AG04449 (cell line): ENCODE measurements around the gene VWC2L.

ENCODE experiments used
- CTCF ChIA-PET: fragments of 350-600 bp; formaldehyde crosslinking; extraction: SDS; loops from one replicate; lab custom pipeline; 2021; ENCODE audit warnings: antibody characterized with exemption; lab: Yijun Ruan, JAX
- POLR2A ChIA-PET: fragments of 400-600, 350-600 bp; formaldehyde crosslinking; extraction: SDS; loops from one replicate; lab custom pipeline; 2020; ENCODE audit warnings: antibody characterized with exemption, inconsistent platforms; lab: Yijun Ruan, JAX
- DNase-seq: peaks from one replicate; pipeline ENCODE4 v3.0.0-alpha.2; 2010; ENCODE audit warnings: low read depth, low spot score
- H3K4me3 ChIP-seq: 2 replicates; pipeline ENCODE4 v1.5.1; 2011; ENCODE audit warnings: low read depth, mild to moderate bottlenecking, control low read depth, low read length
- TF ChIP-seq, protein P1 (sequence below): IDR thresholded peaks from one replicate; pipeline ENCODE4 v1.5.1; 2011; ENCODE audit warnings: mild to moderate bottlenecking, moderate library complexity, low read length, control low read depth, inconsistent platforms; ENCODE audit not compliant: insufficient read depth; ENCODE audit errors: missing control alignments

Gene VWC2L

DNA sequence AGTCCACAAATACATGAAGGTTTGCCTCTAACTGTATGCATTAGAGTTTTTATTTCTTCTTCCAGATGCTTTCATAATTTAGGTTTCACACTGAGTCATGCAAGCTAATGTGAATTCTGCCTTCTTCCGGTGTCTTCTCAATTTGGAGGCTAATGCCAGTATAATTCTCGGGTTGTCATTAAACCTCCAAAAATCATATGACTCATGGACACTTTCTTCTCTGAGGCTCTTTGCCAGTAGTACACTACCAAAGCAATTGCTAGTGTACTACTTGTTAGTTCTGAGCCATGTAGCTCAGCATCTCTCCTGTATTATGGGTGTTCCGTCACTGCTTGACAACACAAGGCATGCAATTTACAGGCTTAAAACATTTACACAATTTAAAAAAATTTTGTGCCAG is 137.1 kb downstream of the VWC2L start:
- TF ChIP-seq, protein P1, sequence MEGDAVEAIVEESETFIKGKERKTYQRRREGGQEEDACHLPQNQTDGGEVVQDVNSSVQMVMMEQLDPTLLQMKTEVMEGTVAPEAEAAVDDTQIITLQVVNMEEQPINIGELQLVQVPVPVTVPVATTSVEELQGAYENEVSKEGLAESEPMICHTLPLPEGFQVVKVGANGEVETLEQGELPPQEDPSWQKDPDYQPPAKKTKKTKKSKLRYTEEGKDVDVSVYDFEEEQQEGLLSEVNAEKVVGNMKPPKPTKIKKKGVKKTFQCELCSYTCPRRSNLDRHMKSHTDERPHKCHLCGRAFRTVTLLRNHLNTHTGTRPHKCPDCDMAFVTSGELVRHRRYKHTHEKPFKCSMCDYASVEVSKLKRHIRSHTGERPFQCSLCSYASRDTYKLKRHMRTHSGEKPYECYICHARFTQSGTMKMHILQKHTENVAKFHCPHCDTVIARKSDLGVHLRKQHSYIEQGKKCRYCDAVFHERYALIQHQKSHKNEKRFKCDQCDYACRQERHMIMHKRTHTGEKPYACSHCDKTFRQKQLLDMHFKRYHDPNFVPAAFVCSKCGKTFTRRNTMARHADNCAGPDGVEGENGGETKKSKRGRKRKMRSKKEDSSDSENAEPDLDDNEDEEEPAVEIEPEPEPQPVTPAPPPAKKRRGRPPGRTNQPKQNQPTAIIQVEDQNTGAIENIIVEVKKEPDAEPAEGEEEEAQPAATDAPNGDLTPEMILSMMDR = no peak
- ChIA-PET POLR2A (no interaction called here), CTCF (no interaction called here)
- no peak for DNase-seq
- H3K4me3 ChIP-seq = no peak overlapping the region

DNA sequence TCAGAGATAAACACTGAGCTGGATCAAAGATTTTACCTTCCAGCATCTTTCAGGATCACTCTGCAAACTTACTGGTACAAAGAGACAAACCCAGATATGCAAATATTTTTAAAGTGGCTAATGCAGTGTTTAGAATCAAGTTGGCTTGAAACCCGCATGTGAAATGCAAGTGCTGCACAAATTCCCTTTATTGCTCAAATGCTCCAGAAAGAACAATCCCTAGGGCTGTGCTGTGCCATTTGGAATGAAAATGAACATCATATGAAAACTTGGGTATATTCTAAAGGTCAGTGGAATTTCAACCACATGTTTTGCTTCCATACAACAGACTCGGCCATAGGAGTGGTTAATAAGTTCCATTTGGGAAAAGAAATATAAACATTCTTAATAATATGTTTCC is 139.1 kb downstream of the VWC2L start:
- ChIA-PET CTCF (no interaction called here), POLR2A (no interaction called here)
- no peak for DNase-seq
- TF ChIP-seq, protein P1 = no peak
- no peak overlapping the region for H3K4me3 ChIP-seq

DNA sequence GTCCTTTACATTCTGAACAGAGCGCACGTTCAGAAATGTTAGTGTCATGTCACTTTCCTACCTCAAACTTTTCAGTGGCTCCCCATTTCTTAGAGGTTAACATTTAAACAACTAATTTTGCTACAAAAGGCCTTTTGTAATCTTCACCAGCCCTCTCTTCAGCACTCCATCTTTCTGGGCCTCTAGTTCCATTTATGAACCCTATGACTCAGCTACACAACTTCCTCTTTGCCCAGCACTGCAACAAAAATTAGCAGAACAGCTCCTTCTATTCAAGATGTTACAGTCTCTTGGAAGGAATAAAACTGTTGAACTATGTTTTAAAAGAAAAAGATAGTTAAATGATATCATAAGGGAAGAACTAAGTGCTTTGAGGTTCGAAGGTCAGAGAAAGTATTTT is 139.9 kb downstream of the VWC2L start:
- ChIA-PET POLR2A (no interaction called here), CTCF (no interaction called here)

DNA sequence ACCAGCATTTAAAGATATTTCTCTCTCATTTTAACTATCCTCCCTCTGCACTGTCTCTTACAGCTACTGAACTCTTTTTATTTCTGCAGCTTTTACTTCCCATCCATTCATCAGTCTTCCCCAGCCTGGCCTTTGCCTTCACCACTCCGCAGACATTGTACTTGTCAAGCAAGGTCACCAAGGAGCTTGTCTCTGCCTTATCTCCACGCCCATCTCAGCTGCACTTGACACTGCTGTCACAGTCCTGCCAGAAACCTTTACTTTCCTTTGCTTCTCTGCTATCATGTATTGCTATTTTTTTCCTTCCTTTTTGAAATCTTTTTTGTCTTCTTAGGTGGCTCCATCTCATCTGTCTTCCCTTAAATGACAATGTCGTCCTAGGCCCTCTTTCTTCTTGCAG is 147.0 kb downstream of the VWC2L start:
- TF ChIP-seq, protein P1 = no peak
- H3K4me3 ChIP-seq = no peak overlapping the region
- CTCF ChIA-PET = no interaction called here
- POLR2A ChIA-PET = no interaction called here
- no peak for DNase-seq

More for the DNA sequence above, 139.9 kb downstream of the VWC2L start:
- TF ChIP-seq, protein P1 = no peak
- no peak overlapping the region for H3K4me3 ChIP-seq
- no peak for DNase-seq

DNA sequence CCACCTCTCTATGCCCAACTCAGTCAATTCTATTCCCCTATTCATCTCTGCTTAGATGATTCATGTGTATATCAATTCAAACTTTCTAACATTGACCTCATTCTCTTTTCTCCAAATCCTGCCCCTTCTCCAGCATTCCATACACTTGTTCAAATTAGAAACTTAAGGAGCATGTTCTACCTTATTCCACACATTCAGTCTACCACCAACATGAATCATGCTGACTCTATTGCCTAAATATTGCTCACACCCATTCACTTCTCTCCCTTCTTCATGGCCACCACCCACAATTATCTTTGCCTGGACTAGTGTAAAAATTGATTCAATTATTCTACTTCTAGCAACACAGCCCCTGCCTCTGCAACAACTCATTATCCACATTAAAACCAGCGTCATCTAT is 147.5 kb downstream of the VWC2L start:
- no peak for DNase-seq
- CTCF ChIA-PET = no interaction called here
- TF ChIP-seq, protein P1 = no peak
- H3K4me3 ChIP-seq = no peak overlapping the region
- POLR2A ChIA-PET = no interaction called here

DNA sequence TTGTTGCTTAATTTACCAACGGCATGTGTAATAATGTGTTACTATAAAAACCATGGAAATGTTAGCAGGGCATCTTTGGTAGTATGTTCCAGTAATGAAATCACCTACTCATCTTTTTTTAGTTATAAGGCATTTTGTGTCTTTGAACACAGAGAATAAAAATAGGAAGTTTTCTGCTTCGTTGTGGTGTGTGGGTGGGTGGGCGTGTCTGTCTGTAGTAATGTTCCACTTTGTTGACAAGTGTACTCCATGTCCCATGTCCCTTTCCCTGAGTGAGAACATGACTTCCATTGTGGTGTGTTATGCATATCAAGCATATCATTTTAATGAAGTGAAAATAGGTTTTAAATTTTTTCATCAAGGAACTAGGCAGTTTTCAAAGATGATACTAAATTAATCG is 149.3 kb downstream of the VWC2L start:
- no peak overlapping the region for H3K4me3 ChIP-seq
- CTCF ChIA-PET = no interaction called here
- POLR2A ChIA-PET = no interaction called here
- TF ChIP-seq, protein P1 = no peak
- no peak for DNase-seq
